ENCODE data around the gene PGM5.

PGM5 gene

GRCh38 chr9:68447611-68448010 lies 91.2 kb downstream of the PGM5 start:
- H3K36me3 ChIP-seq (ENCODE audit: insufficient read depth, low read length): no peaks in the 10 kb centered on the region
- peaks cover 8% of the 10 kb centered on the region for H3K4me1 ChIP-seq (ENCODE audit: insufficient read depth, low read length, poor library complexity, severe bottlenecking)
- no peaks in the 10 kb centered on the region for H3K27me3 ChIP-seq (ENCODE audit: insufficient read depth, low read length, poor library complexity, severe bottlenecking)
- H3F3A ChIP-seq (ENCODE audit: low read depth): no peaks in the 10 kb centered on the region
- H3K4me3 ChIP-seq (ENCODE audit: low read length, poor library complexity, severe bottlenecking): no peak overlapping the region
- TF ChIP-seq EZH2phosphoT487 (IDR thresholded peaks at IDR 0.05; ENCODE audit: borderline replicate concordance) (no peak), CTCF (conservative IDR thresholded peaks at IDR 0.05; ENCODE audit: low read length) (no peak)
- H3K4me2 ChIP-seq (ENCODE audit: low read depth, low read length, poor library complexity, severe bottlenecking): no peak overlapping the region
- peaks cover 4% of the 10 kb centered on the region; the same call in 1 of the 2 replicates for H3K9me3 ChIP-seq (ENCODE audit: insufficient read depth, low read depth, low read length)
- H3K79me2 ChIP-seq (ENCODE audit: insufficient read depth, low read length): no peaks in the 10 kb centered on the region
- no peak overlapping the region for H3K9ac ChIP-seq (ENCODE audit: low read depth, low read length, poor library complexity, severe bottlenecking)
- H3K9me2 ChIP-seq (replicated peaks; ENCODE audit: low read depth, low read length): no peaks in the 10 kb centered on the region
- H4K20me1 ChIP-seq (ENCODE audit: insufficient read depth, low read length, poor library complexity, severe bottlenecking): no peaks in the 10 kb centered on the region
- no peak overlapping the region for H2AFZ ChIP-seq (ENCODE audit: low read length)

- Histone ChIP-seq H3K9me3 (ENCODE audit: insufficient read depth, low read depth, low read length) (no peaks in the 10 kb centered on the region), H3K79me2 (ENCODE audit: insufficient read depth, low read length) (no peaks in the 10 kb centered on the region), H3K9ac (ENCODE audit: low read depth, low read length, poor library complexity, severe bottlenecking) (no peak overlapping the region), H3K4me2 (ENCODE audit: low read depth, low read length, poor library complexity, severe bottlenecking) (no peak overlapping the region), H3K36me3 (ENCODE audit: insufficient read depth, low read length) (no peaks in the 10 kb centered on the region), H2AFZ (ENCODE audit: low read length) (no peak overlapping the region), H3F3A (ENCODE audit: low read depth) (no peaks in the 10 kb centered on the region), H4K20me1 (ENCODE audit: insufficient read depth, low read length, poor library complexity, severe bottlenecking) (no peaks in the 10 kb centered on the region), H3K9me2 (replicated peaks; ENCODE audit: low read depth, low read length) (no peaks in the 10 kb centered on the region), H3K4me1 (ENCODE audit: insufficient read depth, low read length, poor library complexity, severe bottlenecking) (peaks cover 8% of the 10 kb centered on the region), H3K27me3 (ENCODE audit: insufficient read depth, low read length, poor library complexity, severe bottlenecking) (no peaks in the 10 kb centered on the region), H3K4me3 (ENCODE audit: low read length, poor library complexity, severe bottlenecking) (no peak overlapping the region)
- TF ChIP-seq EZH2phosphoT487 (IDR thresholded peaks at IDR 0.05; ENCODE audit: borderline replicate concordance) (no peak), CTCF (conservative IDR thresholded peaks at IDR 0.05; ENCODE audit: low read length) (no peak)
Observed at GRCh38 chr9:68454579-68455334, 98.3 kb downstream of the PGM5 start.

- no peaks in the 10 kb centered on the region for H3K79me2 ChIP-seq (ENCODE audit: insufficient read depth, low read length)
Observed at GRCh38 chr9:68455451-68455850, 99.0 kb downstream of the PGM5 start.

More at GRCh38 chr9:68455451-68455850, 99.0 kb downstream of the PGM5 start:
- Histone ChIP-seq H3F3A (ENCODE audit: low read depth) (no peaks in the 10 kb centered on the region), H3K27me3 (ENCODE audit: insufficient read depth, low read length, poor library complexity, severe bottlenecking) (no peaks in the 10 kb centered on the region), H4K20me1 (ENCODE audit: insufficient read depth, low read length, poor library complexity, severe bottlenecking) (no peaks in the 10 kb centered on the region), H3K36me3 (ENCODE audit: insufficient read depth, low read length) (no peaks in the 10 kb centered on the region), H3K4me3 (ENCODE audit: low read length, poor library complexity, severe bottlenecking) (no peak overlapping the region), H3K4me1 (ENCODE audit: insufficient read depth, low read length, poor library complexity, severe bottlenecking) (peaks cover 8% of the 10 kb centered on the region), H3K9me3 (ENCODE audit: insufficient read depth, low read depth, low read length) (no peaks in the 10 kb centered on the region), H2AFZ (ENCODE audit: low read length) (no peak overlapping the region), H3K4me2 (ENCODE audit: low read depth, low read length, poor library complexity, severe bottlenecking) (no peak overlapping the region), H3K9me2 (replicated peaks; ENCODE audit: low read depth, low read length) (no peaks in the 10 kb centered on the region), H3K9ac (ENCODE audit: low read depth, low read length, poor library complexity, severe bottlenecking) (no peak overlapping the region)
- no peak for TF ChIP-seq EZH2phosphoT487 (IDR thresholded peaks at IDR 0.05; ENCODE audit: borderline replicate concordance)
- TF ChIP-seq CTCF (conservative IDR thresholded peaks at IDR 0.05; ENCODE audit: low read length): no peak
